Hematopoietic multipotent progenitor cell treated with erythropoietin and hydrocortisone succinate and interleukin-3 and kit ligand, for 15 days (in vitro differentiated cells): ENCODE measurements around the gene MUC5B.
"Not testable (repeated sequence)": the region's sequence is repeated elsewhere in the genome, so short reads cannot be mapped to it uniquely, and the experiment has no call there.

Source experiments
- DNase-seq: peaks from one replicate; pipeline ENCODE4 v3.0.0-alpha.2; 2015; ENCODE audit warnings: low spot score

MUC5B gene

GRCh38 chr11:1251236-1251770, 28.4 kb downstream of the MUC5B start:
- no peak for DNase-seq

GRCh38 chr11:1252371-1253102, 29.7 kb downstream of the MUC5B start:
- DNase-seq, result no peak

GRCh38 chr11:1253103-1253485, 30.2 kb downstream of the MUC5B start:
- no peak for DNase-seq

- DNase-seq, result no peak
Observed at GRCh38 chr11:1254086-1254648, 31.3 kb downstream of the MUC5B start.

GRCh38 chr11:1254733-1255132, 31.9 kb downstream of the MUC5B start:
- no peak for DNase-seq

GRCh38 chr11:1255151-1255550, 32.3 kb downstream of the MUC5B start:
- DNase-seq, result no peak

- no peak for DNase-seq
Observed at GRCh38 chr11:1256257-1257045, 33.6 kb downstream of the MUC5B start.

GRCh38 chr11:1257366-1257765, 34.5 kb downstream of the MUC5B start:
- no peak for DNase-seq

GRCh38 chr11:1257916-1258315, 35.0 kb downstream of the MUC5B start:
- no peak for DNase-seq

- no peak for DNase-seq
Observed at GRCh38 chr11:1258401-1259075, 35.7 kb downstream of the MUC5B start.

- DNase-seq, result no peak
Observed at GRCh38 chr11:1259076-1259461, 36.2 kb downstream of the MUC5B start.

- DNase-seq, result no peak
Observed at GRCh38 chr11:1259561-1259960, 36.7 kb downstream of the MUC5B start.

- peak; percentile 47 for DNase-seq
Observed at GRCh38 chr11:1260023-1260501, 37.2 kb downstream of the MUC5B start.

- no peak for DNase-seq
Observed at GRCh38 chr11:1260620-1261019, 37.8 kb downstream of the MUC5B start.

GRCh38 chr11:1261241-1262071, 38.6 kb downstream of the MUC5B start:
- no peak for DNase-seq

GRCh38 chr11:1262172-1263006, 39.5 kb downstream of the MUC5B start:
- DNase-seq, result peak; percentile 67

- DNase-seq, result no peak
Observed at GRCh38 chr11:1263010-1263409, 40.1 kb downstream of the MUC5B start.

- peak; percentile 43 for DNase-seq
Observed at GRCh38 chr11:1264444-1264843, 41.6 kb downstream of the MUC5B start.

- not testable (repeated sequence) for DNase-seq
Observed at GRCh38 chr11:1265480-1265879, 42.6 kb downstream of the MUC5B start.

- not testable (repeated sequence) for DNase-seq
Observed at GRCh38 chr11:1266976-1267375, 44.1 kb downstream of the MUC5B start.
